ENCODE results near the gene IFT57.

The IFT57 gene

DNA sequence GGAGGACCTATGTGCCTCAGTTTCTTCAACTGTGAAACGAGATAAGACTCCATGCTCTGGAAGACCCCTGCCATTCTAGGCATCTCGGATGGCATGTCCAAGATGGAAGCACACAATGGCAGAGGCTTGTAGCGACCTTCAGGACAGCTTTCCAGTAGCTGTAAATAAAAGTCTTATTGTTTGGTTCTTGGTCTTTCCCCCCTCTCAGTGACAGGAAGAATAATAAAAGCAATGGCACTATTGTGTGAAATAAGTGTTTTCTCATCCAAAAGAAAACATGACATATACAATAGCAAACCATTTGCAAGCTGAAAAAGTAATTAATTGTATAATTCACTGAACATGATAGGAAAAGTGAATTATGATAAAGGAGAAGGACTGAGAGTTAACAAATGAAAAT, 98.9 kb downstream of the IFT57 start:
- DNase-seq = no peak

GRCh38 chr3:108122276-108122675, 99.9 kb downstream of the IFT57 start:
- DNase-seq = no peak

DNA sequence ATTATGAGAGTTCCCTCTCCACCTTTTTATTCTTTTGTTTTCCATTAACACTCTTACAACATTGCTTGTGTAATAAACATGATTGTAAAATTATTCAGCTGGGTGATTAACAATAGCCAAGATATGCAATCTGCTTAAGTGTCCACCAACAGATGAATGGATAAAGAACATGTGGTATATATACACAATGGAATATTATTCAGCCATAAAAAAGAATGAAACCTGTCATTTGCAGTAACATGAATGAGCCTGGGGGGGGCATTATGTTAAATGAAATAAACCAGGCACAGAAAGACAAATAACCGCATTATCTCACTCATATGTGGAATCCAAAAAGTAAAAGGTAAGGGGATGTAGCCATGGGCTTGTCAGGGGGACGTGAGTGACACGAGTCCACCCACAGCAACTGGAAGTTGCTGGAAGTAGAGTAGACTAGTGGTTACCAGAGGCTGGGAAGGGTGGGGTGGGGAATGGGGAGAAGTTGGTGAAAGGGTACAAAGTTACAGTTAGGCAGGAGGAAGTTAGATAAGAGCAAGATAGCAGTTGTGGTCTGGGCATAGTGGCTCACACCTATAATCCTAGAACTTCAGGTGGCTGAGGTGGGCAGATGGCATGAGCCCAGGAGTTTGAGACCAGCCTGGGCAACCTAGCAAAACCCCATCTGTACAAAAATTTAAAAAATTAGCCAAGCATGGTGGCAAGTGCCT, 102.7 kb downstream of the IFT57 start:
- DNase-seq = no peak

DNA sequence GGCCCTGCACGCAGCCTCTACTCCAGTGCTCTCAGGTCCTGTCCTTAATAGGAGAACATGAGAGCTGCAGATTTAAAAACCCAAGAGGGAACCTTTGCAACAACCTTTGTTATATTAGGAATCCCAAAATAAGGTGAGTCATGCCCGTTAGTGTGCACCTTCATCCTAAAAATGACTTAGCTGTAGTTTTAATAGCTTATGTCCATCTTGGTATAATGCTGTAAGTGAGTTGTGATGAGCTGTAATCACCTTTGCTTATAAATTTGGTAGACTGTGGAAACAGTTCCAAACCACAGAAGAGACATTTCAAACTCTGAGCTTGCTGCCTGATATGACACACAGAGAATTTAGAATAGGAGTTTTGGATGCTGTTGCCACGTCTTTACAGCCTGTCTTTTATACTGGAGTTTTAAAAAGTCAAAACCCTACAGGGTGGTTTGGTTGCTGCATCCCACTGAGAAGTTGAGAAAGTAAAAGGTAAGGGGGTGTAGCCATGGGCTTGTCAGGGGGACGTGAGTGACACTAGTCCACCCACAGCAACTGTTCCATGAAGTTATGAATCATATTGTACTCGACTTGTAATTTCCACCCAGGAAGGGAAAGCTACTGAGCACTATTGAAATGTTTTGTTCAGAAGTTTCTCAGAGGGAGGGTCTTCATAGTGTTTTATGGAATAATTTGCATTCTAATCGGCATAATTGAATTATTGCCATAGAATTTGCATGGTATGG, 104.0 kb downstream of the IFT57 start:
- no peak for DNase-seq

DNA sequence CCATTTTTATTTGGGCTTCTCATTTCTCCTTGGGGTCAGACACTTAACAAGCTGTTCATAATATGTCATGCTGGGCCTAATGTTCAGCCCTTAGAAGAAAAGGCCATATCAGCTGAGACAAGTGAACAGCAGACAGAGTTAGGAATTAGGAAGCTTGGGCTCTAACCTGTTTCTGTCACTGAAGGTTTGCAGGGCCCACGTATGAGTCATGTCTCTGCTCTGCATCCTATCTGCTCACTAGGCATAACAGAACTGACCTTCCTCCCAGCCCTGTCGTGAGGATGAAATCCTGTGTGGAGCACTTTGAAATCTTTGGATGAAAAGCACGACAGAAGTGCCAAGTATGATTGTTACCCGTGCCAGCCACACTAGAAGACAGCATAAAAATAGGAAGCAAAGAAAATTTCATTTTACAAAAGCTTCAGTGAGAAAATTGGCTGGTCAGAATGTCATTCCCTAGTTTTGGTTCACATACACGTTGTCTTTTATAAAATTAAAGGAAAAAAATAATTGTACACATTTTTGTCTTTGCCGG, 104.9 kb downstream of the IFT57 start:
- no peak for DNase-seq

- DNase-seq = no peak
Observed at GRCh38 chr3:108114423-108115065, 107.7 kb downstream of the IFT57 start.

- DNase-seq = no peak
Observed at GRCh38 chr3:108113975-108114374, 108.2 kb downstream of the IFT57 start.

DNA sequence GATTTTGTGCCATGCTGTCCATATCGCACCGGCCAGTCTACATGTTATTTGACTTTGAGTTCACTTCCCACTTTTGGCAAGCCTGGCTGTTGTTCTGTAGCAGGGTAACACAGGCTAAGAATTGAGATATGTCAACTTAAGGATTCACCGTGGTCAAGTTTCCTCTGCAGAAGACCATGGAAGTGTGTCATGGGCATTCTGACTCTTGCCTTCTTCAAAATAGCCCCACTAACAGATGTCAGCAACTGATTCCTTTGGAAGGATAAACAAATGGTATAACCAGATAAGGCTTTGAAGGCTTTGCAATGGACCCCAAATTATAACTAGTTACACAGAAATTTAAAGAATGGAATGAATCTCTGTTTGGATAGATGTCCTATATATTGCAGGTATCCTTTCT, 111.3 kb downstream of the IFT57 start:
- DNase-seq = no peak
